Cardiac muscle cell (in vitro differentiated cells and primary cell): ENCODE results near the gene UTS2B. TPM values are rescaled to one million over a fixed set of nuclear protein-coding genes. Genes with fewer than 3 reads are reported as not detected.

Source experiments
- DNase-seq, 2 donors: peaks; one replicate each; pipeline versions ENCODE4 v3.0.0 to v3.0.0-alpha.2; 2010 to 2017; ENCODE audit warnings: low read depth in 1 of 2, low spot score in 1 of 2
- H3K27ac ChIP-seq: fragments of 200-600 bp; sonication (generic); 2 replicates; pipeline ENCODE4 v1.5.1; 2016
- H3K27me3 ChIP-seq: fragments of 200-600 bp; sonication (generic); 2 replicates; pipeline ENCODE4 v1.6.0; 2016; ENCODE audit warnings: control low read depth
- H3K36me3 ChIP-seq: fragments of 200-600 bp; sonication (generic); 2 replicates; pipeline ENCODE4 v1.5.1; 2016; ENCODE audit warnings: control low read depth
- H3K4me1 ChIP-seq: fragments of 200-600 bp; sonication (generic); 2 replicates; pipeline ENCODE4 v1.8.1; 2017; ENCODE audit warnings: low read depth, mild to moderate bottlenecking, mixed run types
- H3K4me3 ChIP-seq: fragments of 200-600 bp; sonication (generic); 2 replicates; pipeline ENCODE4 v1.5.1; 2016; ENCODE audit warnings: mild to moderate bottlenecking
- H3K9me3 ChIP-seq: fragments of 200-600 bp; sonication (generic); 2 replicates; pipeline ENCODE4 v1.5.1; 2017; ENCODE audit warnings: low read depth, mild to moderate bottlenecking, control low read depth
- polyA plus RNA-seq: library from polyadenylated mRNA; unstranded; fragments of >200 nt; fragmentation: Nextera tagmentation; extraction: Ambion mirVana; gene quantifications from 2 replicates; pipeline ENCODE4 v1.2.1, GENCODE V29; 2016
- total RNA-seq: library from RNA; depleted of rRNA; stranded (reverse); fragments of >200 nt; gene quantifications from 2 replicates; pipeline ENCODE4 v1.2.3, GENCODE V29; 2016
- TF ChIP-seq, protein P1 (sequence below): IDR thresholded peaks from 2 replicates; pipeline ENCODE4 v1.5.1; 2012; ENCODE audit warnings: low read depth, mild to moderate bottlenecking, low read length

UTS2B gene
- total and polyA plus RNA-seq, 2 experiments from 2014 or later = 1.9 TPM; not detected in 1

GRCh38 chr3:191237047-191237882 lies 93.1 kb downstream of the UTS2B start:
- H3K4me1 ChIP-seq = peaks cover 4% of the 10 kb centered on the region
- H3K36me3 ChIP-seq = no peaks in the 10 kb centered on the region
- TF ChIP-seq, protein P1, sequence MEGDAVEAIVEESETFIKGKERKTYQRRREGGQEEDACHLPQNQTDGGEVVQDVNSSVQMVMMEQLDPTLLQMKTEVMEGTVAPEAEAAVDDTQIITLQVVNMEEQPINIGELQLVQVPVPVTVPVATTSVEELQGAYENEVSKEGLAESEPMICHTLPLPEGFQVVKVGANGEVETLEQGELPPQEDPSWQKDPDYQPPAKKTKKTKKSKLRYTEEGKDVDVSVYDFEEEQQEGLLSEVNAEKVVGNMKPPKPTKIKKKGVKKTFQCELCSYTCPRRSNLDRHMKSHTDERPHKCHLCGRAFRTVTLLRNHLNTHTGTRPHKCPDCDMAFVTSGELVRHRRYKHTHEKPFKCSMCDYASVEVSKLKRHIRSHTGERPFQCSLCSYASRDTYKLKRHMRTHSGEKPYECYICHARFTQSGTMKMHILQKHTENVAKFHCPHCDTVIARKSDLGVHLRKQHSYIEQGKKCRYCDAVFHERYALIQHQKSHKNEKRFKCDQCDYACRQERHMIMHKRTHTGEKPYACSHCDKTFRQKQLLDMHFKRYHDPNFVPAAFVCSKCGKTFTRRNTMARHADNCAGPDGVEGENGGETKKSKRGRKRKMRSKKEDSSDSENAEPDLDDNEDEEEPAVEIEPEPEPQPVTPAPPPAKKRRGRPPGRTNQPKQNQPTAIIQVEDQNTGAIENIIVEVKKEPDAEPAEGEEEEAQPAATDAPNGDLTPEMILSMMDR = no peak
- H3K9me3 ChIP-seq = no peaks in the 10 kb centered on the region
- peak in 1 of 2 donors; percentile 30 for DNase-seq
- H3K4me3 ChIP-seq = no peak overlapping the region
- no peak overlapping the region for H3K27ac ChIP-seq
- no peaks in the 10 kb centered on the region for H3K27me3 ChIP-seq

GRCh38 chr3:191236646-191237045 lies 93.7 kb downstream of the UTS2B start:
- no peaks in the 10 kb centered on the region for H3K9me3 ChIP-seq
- H3K27me3 ChIP-seq = no peaks in the 10 kb centered on the region
- H3K4me3 ChIP-seq = no peak overlapping the region
- peaks cover 4% of the 10 kb centered on the region for H3K4me1 ChIP-seq
- H3K27ac ChIP-seq = no peak overlapping the region
- DNase-seq = peak in 1 of 2 donors; percentile 9
- TF ChIP-seq, protein P1 = no peak
- H3K36me3 ChIP-seq = no peaks in the 10 kb centered on the region

DNA sequence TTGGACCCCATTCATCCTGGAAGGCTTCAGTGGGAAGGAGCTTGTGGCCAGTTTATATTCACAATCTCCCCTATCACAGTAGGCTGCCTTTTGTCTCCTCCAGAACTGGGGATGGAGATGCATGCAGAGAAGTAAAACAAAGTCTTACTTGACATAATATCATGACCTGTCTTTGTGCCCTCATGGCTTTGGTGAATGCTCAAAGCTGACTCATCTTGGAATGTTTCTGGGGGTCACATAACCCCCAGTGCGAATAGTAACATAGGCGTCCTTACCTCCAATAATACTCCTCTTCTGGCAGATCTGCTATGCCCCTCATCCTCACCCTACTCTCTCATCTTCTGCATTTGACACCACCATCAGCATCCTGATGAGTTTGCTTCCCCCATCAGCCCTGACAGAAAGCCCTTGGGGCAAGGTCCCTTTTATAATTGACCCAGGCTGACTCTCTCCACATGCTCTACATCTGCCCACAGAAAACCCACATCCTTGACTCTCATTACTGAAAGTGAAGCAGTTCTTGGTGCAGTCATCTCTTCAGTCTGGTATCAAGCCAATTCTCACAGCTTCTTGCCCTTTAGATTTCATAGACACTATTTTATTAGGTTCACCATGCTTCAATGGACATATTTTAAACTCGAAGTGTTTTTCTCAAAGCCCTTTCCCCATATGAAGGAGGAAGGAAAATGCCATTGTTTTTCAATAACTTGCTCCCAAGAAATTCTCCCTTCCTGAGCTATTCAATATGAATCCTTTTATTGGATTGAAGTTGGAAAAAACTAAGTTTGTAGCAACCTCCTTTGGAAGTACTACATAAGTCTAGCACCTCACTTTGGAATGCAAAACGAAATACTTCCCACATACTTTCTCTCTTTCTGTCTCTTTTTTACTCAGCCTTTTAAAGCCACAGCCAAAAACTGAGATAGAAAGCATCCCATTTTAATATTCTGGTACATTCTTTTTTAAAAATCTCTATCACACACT lies 94.7 kb downstream of the UTS2B start:
- H3K36me3 ChIP-seq = no peaks in the 10 kb centered on the region
- TF ChIP-seq, protein P1 = no peak
- no peak overlapping the region for H3K27ac ChIP-seq
- H3K4me1 ChIP-seq = peaks cover 4% of the 10 kb centered on the region
- peak in 1 of 2 donors; percentile 30 for DNase-seq
- no peaks in the 10 kb centered on the region for H3K27me3 ChIP-seq
- no peak overlapping the region for H3K4me3 ChIP-seq
- H3K9me3 ChIP-seq = no peaks in the 10 kb centered on the region

- H3K9me3 ChIP-seq = no peaks in the 10 kb centered on the region
Observed at GRCh38 chr3:191234216-191234615, 96.1 kb downstream of the UTS2B start.

DNA sequence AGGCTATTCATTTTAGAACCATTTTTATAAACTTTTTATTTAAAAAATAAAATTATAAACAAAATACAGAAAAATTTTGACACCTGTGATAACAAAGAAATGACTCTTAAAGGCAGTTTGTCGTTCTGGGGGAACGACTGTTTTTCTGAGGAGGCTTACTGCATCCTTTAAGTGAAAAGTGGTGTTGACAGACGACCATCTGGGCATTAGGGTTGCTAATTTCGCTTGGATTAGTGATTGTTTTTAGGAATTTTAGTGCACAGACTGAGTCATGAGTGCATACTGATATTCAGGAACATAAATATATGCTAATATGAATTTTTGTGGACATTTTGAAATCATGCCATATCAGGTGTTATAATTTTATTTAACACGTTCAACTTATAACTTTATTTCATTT lies 102.8 kb downstream of the UTS2B start:
- H3K4me1 ChIP-seq = no peaks in the 10 kb centered on the region

More at GRCh38 chr3:191234216-191234615, 96.1 kb downstream of the UTS2B start:
- no peak overlapping the region for H3K4me3 ChIP-seq
- peaks cover 4% of the 10 kb centered on the region for H3K4me1 ChIP-seq
- H3K27me3 ChIP-seq = no peaks in the 10 kb centered on the region
- DNase-seq = no peak
- H3K36me3 ChIP-seq = no peaks in the 10 kb centered on the region
- H3K27ac ChIP-seq = no peak overlapping the region
- TF ChIP-seq, protein P1 = no peak

More for the DNA sequence above, 102.8 kb downstream of the UTS2B start:
- Histone ChIP-seq H3K27ac (no peak overlapping the region), H3K27me3 (no peaks in the 10 kb centered on the region), H3K36me3 (no peaks in the 10 kb centered on the region), H3K4me3 (no peak overlapping the region), H3K9me3 (no peaks in the 10 kb centered on the region)
- TF ChIP-seq, protein P1 = no peak
- no peak for DNase-seq
